Heart right ventricle (tissue), 16 donors: ENCODE data around the gene KLHL40. TPM values are rescaled to one million over a fixed set of nuclear protein-coding genes. Genes with fewer than 3 reads are reported as not detected.

Experiments used
- ATAC-seq, 8 donors: fragments of 200-7000 bp; cut with Tn5 transposase; one replicate each; pipeline ENCODE4 v1.9.1; 2020; ENCODE audit warnings: mild to moderate bottlenecking in 8 of 8, moderate library complexity in 8 of 8, moderate number of reproducible peaks in 1 of 8
- DNase-seq, 2 donors: peaks; one replicate each; pipeline ENCODE4 v3.0.0-alpha.2; 2020
- H3K27ac ChIP-seq, 10 donors: fragments of 200-600 bp; sonication (generic) in 2 of 10; one replicate each; pipeline versions ENCODE4 v1.5.0 to v1.8.0; 2020 to 2022; ENCODE audit warnings: mild to moderate bottlenecking in 3 of 10
- H3K27me3 ChIP-seq, 7 donors: fragments of 200-600 bp; one replicate each; pipeline ENCODE4 v1.8.0; 2021 to 2022; ENCODE audit warnings: mild to moderate bottlenecking in 2 of 7
- H3K36me3 ChIP-seq, 9 donors: fragments of 200-600 bp; sonication (generic) in 1 of 9; one replicate each; pipeline versions ENCODE4 v1.5.0 to v1.8.0; 2020 to 2022; ENCODE audit warnings: mild to moderate bottlenecking in 2 of 9
- H3K4me1 ChIP-seq, 9 donors: fragments of 200-600 bp; sonication (generic) in 1 of 9; one replicate each; pipeline versions ENCODE4 v1.5.0 to v1.8.0; 2020 to 2022; ENCODE audit warnings: mild to moderate bottlenecking in 4 of 9
- H3K4me3 ChIP-seq, 10 donors: fragments of 200-600 bp; sonication (generic) in 2 of 10; one replicate each; pipeline versions ENCODE4 v1.5.0 to v1.8.0; 2020 to 2022; ENCODE audit warnings: mild to moderate bottlenecking in 7 of 10, moderate library complexity in 2 of 10
- H3K9me3 ChIP-seq, 11 donors: fragments of 200-600 bp in 10 of 11; sonication (generic) in 2 of 11; one replicate each; pipeline versions ENCODE4 v1.5.0 to v1.8.0; 2013 to 2022; ENCODE audit warnings: mild to moderate bottlenecking in 2 of 11, control low read depth in 1 of 11, moderate library complexity in 1 of 11
- CTCF ChIP-seq, 9 donors: fragments of 200-600 bp; sonication (generic) in 2 of 9; IDR thresholded peaks; one replicate each; pipeline versions ENCODE4 v1.5.0 to v1.8.0; 2021 to 2022; ENCODE audit warnings: antibody characterized with exemption in 9 of 9, mild to moderate bottlenecking in 5 of 9, moderate library complexity in 1 of 9
- WGBS, 2 donors: extraction: QIAGEN DNeasy Blood & Tissue Kit; methylation state at CpG; one replicate each; pipeline ENCODE4 v1.1.7; 2013; ENCODE audit warnings: inconsistent platforms in 1 of 2; 5-methylcytosine and 5-hydroxymethylcytosine counted together
- intact Hi-C, 10 donors: fragments of 100-400 bp; cut with DNase I; formaldehyde crosslinking; loops; one replicate each; pipeline versions ENCODE4 v1.11.1 to v1.14.2; 2022
- polyA plus RNA-seq, 2 donors: library from polyadenylated mRNA; stranded (reverse); fragments of 200-250 nt; gene quantifications; one replicate each; pipeline ENCODE4 v1.2.3, GENCODE V29; 2013
- total RNA-seq, 10 donors: library from RNA; stranded (reverse); fragmentation: NEBNext Ultra II Directional in 3 of 10; extraction: Animal tissue kit (Norgen Biotek cat#: 25700) in 3 of 10; gene quantifications; one replicate each; pipeline versions ENCODE4 v1.2.1 to v1.2.4, GENCODE V29; 2021 to 2023
- donor health status: Arrhythmogenic right ventricular cardiomyopathy.
- donor health status: ischemic (EF 13 %, LVEDD 7.1; RV severe dilation, severe dysfunction).
- donor health status: healthy with polysubstance abuse.
- donor health status: DM: no; HTN: yes; CAD: no.
- donor health status: DM: no; HTN: no; CAD: no.
- donor health status: ischemic (EF 25% LVEDD 6.9; RV normal size, moderate dysfunction).
- donor health status: ischemic (EF 25% LVEDD 5.7; RV mildly dilated, moderate dysfunction).
- donor health status: healthy.
- donor health status: DM: yes; HTN: yes; CAD: no.
- donor health status: Ischemic cardiomyopathy.
- donor health status: ischemic (EF 35%, LVEDD 5.7; RV mildly dilated, moderate dysfunction).
- donor health status: nonischemic (EF 11% LVEDD 7.7; RV severe dilation, severe dysfunction).
- donor health status: DM: yes; HTN: yes; CAD: no.
- donor health status: PGD.
- donor health status: ischemic (EF 29% LVEDD 5.4; RV normal size, mild dysfunction).
- donor health status: nonischemic (EF 23%, LVEDD 6.1; RV moderate dilation, normal function).

Gene KLHL40
- total and polyA plus RNA-seq, 12 donors = 0.26 to 8.3 (median 0.85) TPM

- H3K36me3 ChIP-seq = peaks cover 0 to 9% (median 0%) of the 10 kb centered on the region in 9 donors
- peaks cover 0 to 7% (median 0%) of the 10 kb centered on the region in 11 donors for H3K9me3 ChIP-seq
- no peak for TF ChIP-seq CTCF (IDR thresholded peaks at IDR 0.05)
- H3K27ac ChIP-seq = no peak overlapping the region
- H3K4me1 ChIP-seq = peaks cover 8 to 35% (median 31%) of the 10 kb centered on the region in 9 donors
- 59 to 61% methylated on average over 4 of the region's 4 CpGs for WGBS, 2 donors
- intact Hi-C loops = no loop called here
- no peaks in the 10 kb centered on the region for H3K27me3 ChIP-seq
- H3K4me3 ChIP-seq = no peak overlapping the region
- no peak for ATAC-seq
- no peak for DNase-seq
These were observed 16.5 kb upstream of the KLHL40 start for GRCh38 chr3:42668793-42669217.

- H3K9me3 ChIP-seq = peaks cover 0 to 7% (median 0%) of the 10 kb centered on the region in 11 donors
- H3K27me3 ChIP-seq = no peaks in the 10 kb centered on the region
- ATAC-seq = no peak
- intact Hi-C loops = no loop called here
- WGBS, 2 donors = 78 to 83% methylated on average over 7 of the region's 7 CpGs
- TF ChIP-seq CTCF (IDR thresholded peaks at IDR 0.05) = no peak
- no peaks in the 10 kb centered on the region for H3K36me3 ChIP-seq
- no peak overlapping the region for H3K27ac ChIP-seq
- peaks cover 8 to 34% (median 31%) of the 10 kb centered on the region in 9 donors for H3K4me1 ChIP-seq
- DNase-seq = no peak
- no peak overlapping the region for H3K4me3 ChIP-seq
These were observed 15.2 kb upstream of the KLHL40 start for GRCh38 chr3:42670051-42670576.

- no peak for DNase-seq
- no peak for ATAC-seq
- Histone ChIP-seq H3K27me3 (no peaks in the 10 kb centered on the region), H3K4me1 (peaks cover 8 to 29% (median 27%) of the 10 kb centered on the region in 9 donors), H3K36me3 (no peaks in the 10 kb centered on the region), H3K27ac (no peak overlapping the region), H3K4me3 (no peak overlapping the region), H3K9me3 (peaks cover 0 to 7% (median 0%) of the 10 kb centered on the region in 11 donors)
- intact Hi-C loops = no loop called here
- no peak for TF ChIP-seq CTCF (IDR thresholded peaks at IDR 0.05)
- 95 to 96% methylated on average over 1 of the region's 1 CpG for WGBS, 2 donors
These were observed 14.7 kb upstream of the KLHL40 start for GRCh38 chr3:42670670-42671069.

GRCh38 chr3:42672515-42672914, 12.8 kb upstream of the KLHL40 start:
- Histone ChIP-seq H3K9me3 (peaks cover 0 to 19% (median 0%) of the 10 kb centered on the region in 11 donors), H3K27ac (no peak overlapping the region), H3K4me3 (no peak overlapping the region), H3K4me1 (peaks cover 0 to 11% (median 10%) of the 10 kb centered on the region in 9 donors), H3K36me3 (no peaks in the 10 kb centered on the region), H3K27me3 (no peaks in the 10 kb centered on the region)
- 51 to 66% methylated on average over 1 of the region's 1 CpG for WGBS, 2 donors
- TF ChIP-seq CTCF (IDR thresholded peaks at IDR 0.05) = no peak
- intact Hi-C loops = no loop called here
- no peak for ATAC-seq
- no peak for DNase-seq
